ENCODE results near the gene HMGB2.
A peak's percentile ranks its signal among the peaks of the same experiment; 100 is the strongest.

Gene HMGB2

GRCh38 chr4:173319696-173320095 lies 14.5 kb downstream of the HMGB2 start:
- Histone ChIP-seq H3K4me2 (ENCODE audit: low read length) (no peak overlapping the region), H3K27ac (no peak overlapping the region), H3K36me3 (ENCODE audit: control insufficient read depth, insufficient read depth, low read length) (no peaks in the 10 kb centered on the region), H3K79me2 (no peaks in the 10 kb centered on the region), H3K9me3 (ENCODE audit: control insufficient read depth, low read length) (no peaks in the 10 kb centered on the region), H3K27me3 (ENCODE audit: control insufficient read depth, insufficient read depth, low read length) (no peaks in the 10 kb centered on the region), H3K4me3 (ENCODE audit: low read depth, low read length) (no peak overlapping the region), H2AFZ (no peak overlapping the region), H3K4me1 (no peaks in the 10 kb centered on the region), H3K9ac (no peak overlapping the region)
- TF ChIP-seq, protein P1, sequence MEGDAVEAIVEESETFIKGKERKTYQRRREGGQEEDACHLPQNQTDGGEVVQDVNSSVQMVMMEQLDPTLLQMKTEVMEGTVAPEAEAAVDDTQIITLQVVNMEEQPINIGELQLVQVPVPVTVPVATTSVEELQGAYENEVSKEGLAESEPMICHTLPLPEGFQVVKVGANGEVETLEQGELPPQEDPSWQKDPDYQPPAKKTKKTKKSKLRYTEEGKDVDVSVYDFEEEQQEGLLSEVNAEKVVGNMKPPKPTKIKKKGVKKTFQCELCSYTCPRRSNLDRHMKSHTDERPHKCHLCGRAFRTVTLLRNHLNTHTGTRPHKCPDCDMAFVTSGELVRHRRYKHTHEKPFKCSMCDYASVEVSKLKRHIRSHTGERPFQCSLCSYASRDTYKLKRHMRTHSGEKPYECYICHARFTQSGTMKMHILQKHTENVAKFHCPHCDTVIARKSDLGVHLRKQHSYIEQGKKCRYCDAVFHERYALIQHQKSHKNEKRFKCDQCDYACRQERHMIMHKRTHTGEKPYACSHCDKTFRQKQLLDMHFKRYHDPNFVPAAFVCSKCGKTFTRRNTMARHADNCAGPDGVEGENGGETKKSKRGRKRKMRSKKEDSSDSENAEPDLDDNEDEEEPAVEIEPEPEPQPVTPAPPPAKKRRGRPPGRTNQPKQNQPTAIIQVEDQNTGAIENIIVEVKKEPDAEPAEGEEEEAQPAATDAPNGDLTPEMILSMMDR (IDR thresholded peaks at IDR 0.05): no peak

DNA sequence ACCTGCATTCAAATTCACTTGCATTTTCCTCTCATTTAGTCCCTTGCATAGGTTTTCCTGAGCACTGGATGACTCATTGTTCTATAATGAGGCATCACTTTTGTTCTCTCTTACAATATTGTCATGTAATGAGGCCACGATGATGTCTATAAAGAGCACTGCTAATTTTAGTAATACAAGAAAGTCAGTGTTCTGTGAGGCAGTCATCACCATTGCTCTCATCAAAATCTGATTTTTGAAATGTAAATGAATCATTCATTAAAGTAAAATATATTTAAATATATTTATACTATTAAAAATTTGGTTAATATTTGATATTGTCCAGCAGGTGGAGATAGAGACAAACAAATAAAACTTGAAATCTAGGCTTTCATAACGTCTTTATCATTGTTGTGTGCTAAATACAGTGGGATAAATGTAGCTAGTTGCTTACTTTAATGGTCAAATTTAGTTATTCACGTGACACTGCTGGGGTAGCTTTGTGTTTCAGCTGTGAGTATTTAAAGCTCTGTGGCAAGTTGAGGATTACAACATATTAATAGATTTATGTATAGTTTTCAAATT lies 15.4 kb downstream of the HMGB2 start:
- Histone ChIP-seq H3K36me3 (ENCODE audit: control insufficient read depth, insufficient read depth, low read length) (no peaks in the 10 kb centered on the region), H3K27me3 (ENCODE audit: control insufficient read depth, insufficient read depth, low read length) (no peaks in the 10 kb centered on the region), H3K4me1 (no peaks in the 10 kb centered on the region), H3K4me2 (ENCODE audit: low read length) (no peak overlapping the region), H2AFZ (no peak overlapping the region), H3K79me2 (no peaks in the 10 kb centered on the region), H3K4me3 (ENCODE audit: low read depth, low read length) (no peak overlapping the region), H3K9me3 (ENCODE audit: control insufficient read depth, low read length) (no peaks in the 10 kb centered on the region), H3K27ac (no peak overlapping the region), H3K9ac (no peak overlapping the region)
- TF ChIP-seq, protein P1 (IDR thresholded peaks at IDR 0.05): peak; percentile 19

GRCh38 chr4:173318240-173318639 lies 15.9 kb downstream of the HMGB2 start:
- H3K36me3 ChIP-seq (ENCODE audit: control insufficient read depth, insufficient read depth, low read length): no peaks in the 10 kb centered on the region
- no peak overlapping the region for H3K4me2 ChIP-seq (ENCODE audit: low read length)
- no peaks in the 10 kb centered on the region for H3K27me3 ChIP-seq (ENCODE audit: control insufficient read depth, insufficient read depth, low read length)
- TF ChIP-seq, protein P1 (IDR thresholded peaks at IDR 0.05): no peak
- no peaks in the 10 kb centered on the region for H3K9me3 ChIP-seq (ENCODE audit: control insufficient read depth, low read length)
- H3K4me3 ChIP-seq (ENCODE audit: low read depth, low read length): no peak overlapping the region
- no peaks in the 10 kb centered on the region for H3K4me1 ChIP-seq
- H2AFZ ChIP-seq: no peak overlapping the region
- H3K27ac ChIP-seq: no peak overlapping the region
- H3K79me2 ChIP-seq: no peaks in the 10 kb centered on the region
- H3K9ac ChIP-seq: no peak overlapping the region

GRCh38 chr4:173317004-173317403 lies 17.2 kb downstream of the HMGB2 start:
- Histone ChIP-seq H3K4me3 (ENCODE audit: low read depth, low read length) (no peak overlapping the region), H3K36me3 (ENCODE audit: control insufficient read depth, insufficient read depth, low read length) (no peaks in the 10 kb centered on the region), H2AFZ (no peak overlapping the region), H3K4me1 (no peaks in the 10 kb centered on the region), H3K4me2 (ENCODE audit: low read length) (no peak overlapping the region), H3K27me3 (ENCODE audit: control insufficient read depth, insufficient read depth, low read length) (no peaks in the 10 kb centered on the region), H3K27ac (no peak overlapping the region), H3K79me2 (no peaks in the 10 kb centered on the region), H3K9ac (no peak overlapping the region), H3K9me3 (ENCODE audit: control insufficient read depth, low read length) (no peaks in the 10 kb centered on the region)
- TF ChIP-seq, protein P1 (IDR thresholded peaks at IDR 0.05): no peak

- Histone ChIP-seq H3K4me2 (ENCODE audit: low read length) (no peak overlapping the region), H3K4me1 (no peaks in the 10 kb centered on the region), H3K27me3 (ENCODE audit: control insufficient read depth, insufficient read depth, low read length) (no peaks in the 10 kb centered on the region), H3K27ac (no peak overlapping the region), H3K4me3 (ENCODE audit: low read depth, low read length) (no peak overlapping the region), H3K9me3 (ENCODE audit: control insufficient read depth, low read length) (no peaks in the 10 kb centered on the region), H3K9ac (no peak overlapping the region), H3K79me2 (no peaks in the 10 kb centered on the region), H3K36me3 (ENCODE audit: control insufficient read depth, insufficient read depth, low read length) (no peaks in the 10 kb centered on the region), H2AFZ (no peak overlapping the region)
- TF ChIP-seq, protein P1 (IDR thresholded peaks at IDR 0.05): no peak
These were observed 18.1 kb downstream of the HMGB2 start for GRCh38 chr4:173316060-173316459.
